ENCODE data around the gene ME1.
A peak's percentile ranks its signal among the peaks of the same experiment; 100 is the strongest.
"Not testable (repeated sequence)": the region's sequence is repeated elsewhere in the genome, so short reads cannot be mapped to it uniquely, and the experiment has no call there.

ME1 gene

DNA sequence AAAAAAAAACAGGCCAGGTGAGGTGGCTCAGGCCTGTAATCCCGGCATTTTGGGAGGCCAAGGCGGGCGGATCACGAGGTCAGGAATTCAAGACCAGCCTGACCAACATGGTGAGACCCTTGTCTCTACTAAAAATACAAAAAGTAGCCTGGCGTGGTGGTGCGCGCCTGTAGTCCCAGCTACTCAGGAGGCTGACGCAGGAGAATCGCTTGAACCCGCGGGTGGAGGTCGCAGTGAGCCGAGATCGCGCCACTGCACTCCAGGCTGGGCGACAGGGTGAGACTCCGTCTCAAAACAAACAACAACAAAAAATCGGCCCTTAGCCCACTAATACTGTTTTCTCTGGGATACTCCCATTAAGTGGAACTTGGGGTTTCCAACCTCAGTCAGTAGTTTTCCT, 238.9 kb downstream of the ME1 start:
- not testable (repeated sequence) for DNase-seq (ENCODE audit: low read depth in 2 of 2)

DNA sequence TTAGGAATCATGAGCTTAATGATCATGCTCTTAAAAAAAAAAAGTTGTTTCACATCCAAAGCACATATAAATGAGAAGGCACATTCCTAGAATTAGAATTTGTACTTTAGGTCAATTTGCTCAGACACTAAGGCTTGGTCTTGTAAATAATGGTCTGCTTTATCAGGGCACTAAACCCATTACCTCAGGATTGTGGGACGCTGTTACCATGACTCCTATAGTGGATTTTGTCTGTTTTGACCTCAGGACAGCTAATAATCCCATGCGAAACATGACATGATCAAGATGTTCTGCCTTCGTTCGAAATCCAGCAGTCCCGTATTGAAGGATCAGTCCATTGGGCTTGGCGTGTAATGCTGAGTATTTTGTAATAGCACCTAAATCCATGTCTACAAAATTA, 240.2 kb downstream of the ME1 start:
- no peak for DNase-seq (ENCODE audit: low read depth in 2 of 2)

DNA sequence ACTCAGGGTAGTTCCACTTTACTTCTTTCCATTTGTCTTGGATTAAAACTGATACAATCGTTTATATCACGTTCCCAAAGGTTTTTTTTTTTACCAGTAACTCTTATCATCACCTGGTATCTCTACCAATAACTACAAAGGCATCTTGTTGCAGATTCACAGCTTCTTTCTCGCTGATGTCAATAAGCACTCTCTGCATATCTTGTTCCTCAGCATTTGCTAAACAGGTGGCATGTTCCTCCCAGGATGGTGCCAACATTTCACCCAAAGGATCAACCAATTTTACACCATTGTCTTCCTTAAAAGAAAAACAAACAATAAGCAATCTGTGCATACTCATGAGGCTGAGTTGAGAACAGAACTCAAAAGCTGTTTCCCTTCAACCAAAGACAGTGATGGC, 242.3 kb downstream of the ME1 start:
- DNase-seq (ENCODE audit: low read depth in 2 of 2) = no peak

DNA sequence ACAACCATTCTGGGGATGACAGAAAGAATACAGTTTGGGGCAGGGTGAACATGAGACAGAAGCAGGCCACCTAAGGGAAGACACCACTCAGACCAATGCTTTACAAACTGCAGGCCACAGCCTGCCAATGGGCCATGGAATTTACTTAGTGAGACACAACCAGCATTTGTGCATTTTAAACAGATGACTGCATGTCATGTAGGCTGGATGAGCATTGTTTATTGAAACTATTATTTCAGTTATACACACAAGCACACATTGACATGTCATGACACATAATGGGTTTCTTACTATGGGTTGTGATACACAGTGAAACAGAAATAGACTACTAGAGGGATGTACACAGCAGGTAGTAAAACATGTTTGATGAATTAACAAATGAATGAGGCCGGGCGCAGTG, 245.8 kb downstream of the ME1 start:
- no peak for DNase-seq (ENCODE audit: low read depth in 2 of 2)

DNA sequence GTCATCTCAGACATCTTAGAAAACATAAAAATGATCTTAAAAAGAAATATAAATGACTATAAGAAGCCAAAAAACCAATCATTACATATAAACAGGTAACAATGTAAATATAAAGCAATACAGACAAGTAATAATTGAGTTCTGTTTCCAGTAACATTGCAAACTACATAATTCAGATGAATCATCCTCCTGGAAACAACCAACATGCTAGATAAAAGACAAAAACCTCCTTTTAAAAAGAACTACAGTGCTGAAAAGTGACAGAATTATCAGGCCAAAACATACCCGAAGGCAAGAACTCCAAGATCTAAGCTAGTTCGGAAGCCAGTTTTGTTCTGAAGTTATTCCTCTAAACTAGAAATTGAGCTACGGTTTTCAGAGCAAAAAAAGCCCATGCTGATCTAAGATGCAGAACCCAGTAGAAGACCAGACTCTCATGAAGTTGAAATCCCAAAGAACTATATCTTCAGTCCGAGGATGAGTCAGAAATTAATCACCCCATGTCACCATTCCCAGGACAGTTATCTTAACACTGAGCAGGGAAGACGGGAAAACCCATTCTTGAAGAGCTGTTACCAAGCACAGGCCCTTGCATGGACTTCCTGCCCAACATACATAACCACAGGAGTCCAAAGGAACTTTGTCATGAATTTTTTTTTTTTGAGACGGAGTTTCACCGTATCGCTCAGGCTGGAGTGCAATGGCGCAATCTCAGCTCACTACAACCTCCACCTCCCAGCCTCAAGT, 247.6 kb downstream of the ME1 start:
- peak; percentile 53 to 66 for DNase-seq (ENCODE audit: low read depth in 2 of 2)

DNA sequence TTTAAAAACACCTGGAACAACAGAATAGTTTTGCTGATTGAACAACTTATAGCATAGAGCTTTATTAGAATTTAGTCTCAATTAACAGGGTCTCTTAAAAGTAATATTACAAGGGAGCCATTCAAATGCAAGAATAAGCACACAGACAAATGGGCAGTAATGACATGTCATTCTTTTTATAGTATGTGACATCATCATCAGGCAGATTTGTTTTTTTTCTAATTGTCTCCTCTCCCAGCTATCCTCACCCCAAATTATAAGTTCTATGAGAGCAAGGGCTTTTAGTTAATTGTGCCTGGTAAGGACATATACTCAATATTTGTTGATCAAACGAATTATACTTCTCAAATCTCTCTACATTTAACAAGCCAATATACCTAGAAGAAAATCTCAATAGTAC, 248.7 kb downstream of the ME1 start:
- no peak for DNase-seq (ENCODE audit: low read depth in 2 of 2)

DNA sequence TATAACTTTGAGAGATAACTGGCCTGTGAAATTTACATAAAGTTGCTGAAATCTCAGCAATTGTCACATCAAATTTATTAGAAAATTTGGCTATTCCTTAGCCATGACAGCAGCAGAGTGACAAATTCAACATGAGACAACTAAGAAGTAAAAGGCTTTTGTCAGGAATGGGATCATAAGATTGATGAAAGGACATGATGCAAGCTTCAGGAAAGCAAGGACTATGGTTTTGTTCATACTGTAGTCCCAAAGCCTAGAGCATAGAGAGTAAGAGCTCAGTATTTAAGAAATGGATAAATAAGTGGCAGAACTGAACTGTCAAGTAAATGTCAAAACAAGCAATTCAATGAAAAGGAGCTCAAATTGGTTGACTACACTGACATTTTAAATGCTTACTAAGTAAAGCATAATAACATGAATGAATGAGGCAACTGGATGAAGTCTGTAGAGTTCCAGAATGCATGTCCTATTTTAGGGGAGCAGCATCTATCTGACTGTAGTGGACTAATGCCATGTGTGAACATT, 250.4 kb downstream of the ME1 start:
- DNase-seq (ENCODE audit: low read depth in 2 of 2) = no peak

DNA sequence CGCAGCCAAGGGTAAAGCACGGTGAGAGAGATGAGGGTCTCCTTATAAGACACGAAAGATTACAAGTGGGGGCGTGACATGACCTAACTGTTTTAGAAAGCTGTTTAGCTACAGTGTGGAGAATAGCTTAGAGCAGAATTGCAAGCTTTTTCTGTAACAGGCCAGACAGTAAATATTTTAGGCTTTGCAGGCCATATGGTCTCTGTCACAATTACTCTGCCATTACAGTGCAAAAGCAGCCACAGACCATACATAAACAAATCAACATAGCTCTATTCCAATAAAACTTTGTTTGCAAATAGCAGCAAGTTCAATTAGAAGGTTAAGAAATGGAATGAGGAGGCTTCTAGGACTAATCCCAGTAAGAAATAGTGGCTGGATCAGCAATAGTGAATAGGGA, 254.6 kb downstream of the ME1 start:
- no peak for DNase-seq (ENCODE audit: low read depth in 2 of 2)

DNA sequence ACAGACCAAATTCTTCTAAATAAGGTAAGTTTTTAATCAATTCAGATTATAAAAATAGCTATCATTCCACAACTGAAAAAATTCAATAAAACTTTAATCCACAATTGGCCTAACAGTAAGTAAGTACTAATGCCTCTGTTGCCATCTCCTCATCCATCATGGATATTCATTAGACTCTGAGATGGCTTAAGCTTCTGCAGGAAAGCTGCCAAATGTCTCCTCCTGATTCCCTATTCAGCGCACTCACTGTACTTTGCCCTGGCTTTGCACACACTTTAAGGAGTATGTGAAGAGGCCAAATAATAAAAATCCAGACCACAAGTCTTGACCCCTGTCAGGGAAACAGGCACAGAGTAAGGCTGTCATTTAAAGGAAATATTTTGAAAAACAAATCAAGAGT, 261.3 kb downstream of the ME1 start:
- DNase-seq (ENCODE audit: low read depth in 2 of 2) = no peak

DNA sequence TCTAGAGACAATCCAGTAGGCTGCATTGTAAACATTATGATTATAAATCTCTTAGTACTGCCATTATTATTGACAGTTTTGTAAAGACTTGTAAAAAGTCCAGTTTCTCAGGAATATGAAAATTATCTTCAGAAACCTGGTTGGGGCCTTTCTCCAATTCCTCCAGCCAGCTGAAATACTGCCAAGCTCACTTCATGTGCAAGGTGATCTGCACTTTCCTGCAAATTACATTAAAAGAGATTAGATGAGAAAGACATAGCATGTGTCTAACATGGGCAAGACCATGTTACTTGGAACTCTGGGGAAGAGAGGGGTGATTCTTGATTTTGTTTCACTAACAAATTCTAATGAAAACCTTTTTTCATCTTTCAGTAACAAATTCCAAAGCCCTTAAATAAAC, 261.7 kb downstream of the ME1 start:
- no peak for DNase-seq (ENCODE audit: low read depth in 2 of 2)

DNA sequence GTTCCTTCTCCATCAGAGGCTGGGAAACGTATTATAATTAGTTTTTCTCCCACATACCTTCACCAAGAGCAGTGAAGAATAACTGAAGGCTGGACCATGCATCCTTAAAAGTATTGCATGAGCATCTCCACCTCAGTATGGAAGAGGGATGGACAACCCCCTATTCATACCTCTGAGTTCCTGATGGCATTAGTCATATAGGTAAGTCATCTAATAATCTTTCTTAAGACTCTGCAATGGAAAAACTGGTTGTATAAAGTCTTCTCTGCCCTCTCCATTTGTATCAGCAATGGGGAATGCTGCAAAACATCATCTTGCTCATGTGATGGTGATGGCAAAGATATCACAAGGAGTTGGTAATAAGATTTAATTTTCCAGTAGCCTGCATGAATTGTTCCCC, 262.3 kb downstream of the ME1 start:
- no peak for DNase-seq (ENCODE audit: low read depth in 2 of 2)

DNA sequence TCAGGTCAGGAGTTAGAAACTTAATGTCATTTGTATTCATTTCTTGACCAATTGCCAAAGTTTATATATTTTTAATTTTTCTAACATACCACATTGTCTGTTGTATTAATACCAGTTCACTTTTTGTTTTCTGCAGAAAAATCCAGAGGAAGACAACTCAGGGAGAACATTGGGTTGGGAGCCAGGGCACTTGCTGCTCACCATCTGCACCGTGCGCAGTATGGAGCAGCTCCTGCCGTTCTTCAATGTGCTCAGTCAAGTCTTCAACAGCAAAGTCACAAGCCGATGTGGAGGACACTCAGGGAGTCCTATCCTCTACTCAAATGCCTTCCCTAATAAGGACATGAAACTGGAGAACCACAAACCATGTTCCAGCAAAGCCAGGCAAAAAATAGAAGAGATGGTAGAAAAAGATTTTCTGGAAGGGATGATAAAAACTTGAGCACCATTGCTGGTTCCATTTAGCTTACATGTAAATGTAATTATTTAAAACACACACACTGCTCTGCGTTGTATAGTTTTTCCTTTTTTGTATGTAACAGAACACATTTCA, 263.0 kb downstream of the ME1 start:
- DNase-seq (ENCODE audit: low read depth in 2 of 2) = no peak

Data from fibroblast of skin of left quadriceps (primary cell).